ENCODE measurements around the gene VCAM1.

The VCAM1 gene

DNA sequence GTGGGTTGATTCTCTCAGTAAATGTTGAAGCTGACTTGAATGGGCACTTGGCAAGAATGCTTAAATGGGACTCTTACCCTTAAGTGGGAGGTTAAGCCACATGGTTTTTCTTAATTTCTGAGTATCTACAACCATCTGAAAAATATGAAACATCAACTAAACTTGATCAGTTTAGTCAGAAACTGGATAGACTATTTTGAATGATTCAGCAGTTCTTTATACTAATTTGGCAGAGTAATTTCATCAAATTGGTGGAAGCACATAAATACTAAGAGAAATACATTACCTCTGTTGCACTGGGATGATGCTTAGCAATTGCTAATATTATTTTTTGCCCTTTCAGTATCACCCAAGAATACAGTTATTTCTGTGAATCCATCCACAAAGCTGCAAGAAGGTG, 4.7 kb downstream of the VCAM1 start:
- no peak for DNase-seq (ENCODE audit: low spot score)

DNA sequence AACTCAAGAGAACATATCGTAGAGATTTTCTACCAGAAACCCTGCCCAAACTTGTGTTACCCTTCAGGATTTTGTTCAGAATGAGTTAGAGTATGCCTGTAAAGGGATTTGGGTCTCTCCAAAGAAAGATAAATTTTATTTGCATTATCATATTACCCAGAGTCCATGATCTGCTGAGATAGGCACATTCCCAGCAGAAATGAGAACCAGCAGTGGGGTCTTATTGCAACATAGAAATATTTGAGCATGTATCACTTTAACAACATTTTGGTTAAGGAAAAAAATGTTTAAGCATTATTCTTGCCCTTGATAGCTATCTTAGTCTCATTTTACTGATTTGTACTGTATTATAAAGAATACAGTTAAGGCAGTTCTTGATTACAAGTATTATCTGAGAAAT, 10.6 kb downstream of the VCAM1 start:
- DNase-seq (ENCODE audit: low spot score), result no peak

DNA sequence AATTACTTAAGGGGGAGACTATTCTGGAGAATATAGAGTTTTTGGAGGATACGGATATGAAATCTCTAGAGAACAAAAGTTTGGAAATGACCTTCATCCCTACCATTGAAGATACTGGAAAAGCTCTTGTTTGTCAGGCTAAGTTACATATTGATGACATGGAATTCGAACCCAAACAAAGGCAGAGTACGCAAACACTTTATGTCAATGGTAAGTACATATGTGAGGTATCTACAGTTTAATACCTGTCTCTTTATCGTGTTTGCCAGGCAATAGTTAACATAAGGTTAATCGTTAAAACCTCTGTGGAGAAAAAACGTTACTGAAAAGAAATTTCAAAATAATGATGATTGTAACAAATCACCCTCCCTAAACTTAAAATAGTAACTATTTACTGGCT, 11.8 kb downstream of the VCAM1 start:
- DNase-seq (ENCODE audit: low spot score), result no peak

DNA sequence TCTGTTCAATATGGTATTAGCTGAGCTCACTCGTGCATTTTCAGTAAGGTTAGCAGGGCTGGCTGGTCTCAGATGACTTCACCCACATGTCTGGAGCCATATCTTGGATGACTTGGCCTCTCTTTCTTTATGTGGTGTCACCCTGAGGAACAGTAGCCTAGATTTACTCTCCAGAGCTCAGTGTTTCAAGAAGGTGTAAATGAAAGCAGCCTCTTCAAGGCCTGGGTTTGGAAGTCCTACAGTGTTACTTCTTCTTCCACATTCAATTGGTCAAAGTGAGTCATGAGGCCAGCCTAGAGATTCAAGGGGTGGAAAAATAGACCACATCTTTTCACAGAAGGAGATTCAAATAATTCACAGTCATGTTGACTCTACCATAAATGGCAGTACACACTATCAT, 12.2 kb downstream of the VCAM1 start:
- DNase-seq (ENCODE audit: low spot score), result no peak

DNA sequence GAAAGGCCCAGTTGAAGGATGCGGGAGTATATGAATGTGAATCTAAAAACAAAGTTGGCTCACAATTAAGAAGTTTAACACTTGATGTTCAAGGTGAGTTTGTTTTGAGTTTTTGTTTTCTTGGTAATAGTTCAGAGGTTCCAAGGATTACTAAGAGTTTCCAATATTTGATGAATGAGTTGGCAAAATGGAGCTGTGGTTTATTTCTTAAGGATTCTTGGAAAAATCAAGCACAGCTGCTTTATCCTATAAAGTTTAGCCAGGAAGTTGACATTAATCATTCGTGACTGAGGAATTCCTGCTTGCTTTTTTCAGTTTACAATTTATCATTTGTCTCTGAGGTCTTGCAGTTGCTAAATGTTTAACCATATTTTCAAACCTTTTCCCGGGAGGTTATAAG, 15.1 kb downstream of the VCAM1 start:
- no peak for DNase-seq (ENCODE audit: low spot score)

DNA sequence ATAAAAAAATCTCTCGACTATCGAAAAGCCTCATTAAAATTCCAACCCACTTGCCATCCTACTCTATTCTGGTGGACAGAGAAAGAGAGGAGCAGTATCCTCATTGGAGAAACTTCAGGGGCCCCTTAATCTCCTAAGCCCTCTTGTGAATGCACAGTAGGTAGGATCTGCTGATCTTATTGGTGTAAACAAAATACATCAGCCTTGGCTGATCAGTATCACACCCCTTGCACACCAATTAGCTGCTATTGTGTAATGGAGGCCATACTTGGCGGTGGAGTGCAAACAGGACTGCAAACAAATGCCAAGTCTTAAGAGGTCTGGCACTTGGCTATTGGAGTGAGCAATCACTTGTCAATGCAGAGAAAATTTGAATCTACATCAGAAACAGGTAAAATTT, 15.7 kb downstream of the VCAM1 start:
- DNase-seq (ENCODE audit: low spot score), result no peak

DNA sequence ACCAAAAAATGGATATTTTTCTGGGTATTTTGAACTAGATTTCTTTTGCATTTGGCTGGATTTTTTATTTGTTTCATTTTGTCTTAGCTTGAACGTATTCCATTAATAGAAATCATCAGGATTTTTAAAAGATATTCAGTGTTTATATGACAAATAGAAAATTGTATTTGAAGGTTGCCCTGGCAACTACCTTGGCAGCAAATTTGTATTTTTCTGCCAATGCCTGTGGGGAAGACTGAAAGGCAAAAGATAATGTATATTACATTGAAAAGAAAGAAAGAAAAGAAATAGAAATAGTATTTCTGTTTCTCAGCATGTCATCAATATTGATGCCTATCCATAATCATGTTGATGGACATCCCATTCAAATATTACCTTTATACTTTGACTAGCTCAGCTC, 16.8 kb downstream of the VCAM1 start:
- DNase-seq (ENCODE audit: low spot score), result no peak

DNA sequence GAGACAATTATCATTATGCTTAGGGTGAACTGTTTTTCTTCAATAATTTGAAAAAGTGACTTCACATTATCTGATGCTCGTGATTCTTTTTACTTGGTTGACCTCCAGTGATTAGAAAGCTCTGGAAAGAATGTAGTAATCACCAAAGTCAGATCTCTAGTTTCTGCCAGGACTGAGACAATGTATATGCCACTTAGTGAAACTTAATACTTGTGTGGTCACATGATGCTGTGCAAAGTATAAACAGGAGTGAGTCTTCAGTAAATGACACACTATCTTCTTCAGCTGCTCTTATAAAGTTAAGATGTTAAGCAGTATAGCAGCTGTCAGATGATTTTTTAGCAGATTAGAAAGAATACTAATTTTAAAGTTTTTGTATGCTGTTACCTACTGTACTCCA, 17.2 kb downstream of the VCAM1 start:
- DNase-seq (ENCODE audit: low spot score), result no peak

DNA sequence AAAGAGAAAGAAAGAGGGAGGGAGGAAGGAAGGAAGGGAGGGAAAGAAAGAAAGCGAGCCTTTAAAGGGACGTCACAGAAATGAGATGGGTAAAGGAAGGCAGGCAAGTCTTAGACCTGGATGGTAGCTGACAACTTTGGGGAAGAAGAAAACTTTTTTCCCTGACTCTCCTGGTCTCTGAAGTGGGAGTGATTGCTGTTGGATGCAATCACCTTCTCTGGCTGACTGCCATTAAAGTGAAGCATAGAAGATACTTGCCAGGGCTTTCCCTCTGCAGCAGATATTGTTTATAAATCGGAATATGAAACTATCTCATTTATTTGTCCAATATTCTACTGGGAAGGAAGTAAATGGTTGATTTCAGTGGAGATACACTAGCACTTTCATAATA, 27.0 kb downstream of the VCAM1 start:
- no peak for DNase-seq (ENCODE audit: low spot score)

DNA sequence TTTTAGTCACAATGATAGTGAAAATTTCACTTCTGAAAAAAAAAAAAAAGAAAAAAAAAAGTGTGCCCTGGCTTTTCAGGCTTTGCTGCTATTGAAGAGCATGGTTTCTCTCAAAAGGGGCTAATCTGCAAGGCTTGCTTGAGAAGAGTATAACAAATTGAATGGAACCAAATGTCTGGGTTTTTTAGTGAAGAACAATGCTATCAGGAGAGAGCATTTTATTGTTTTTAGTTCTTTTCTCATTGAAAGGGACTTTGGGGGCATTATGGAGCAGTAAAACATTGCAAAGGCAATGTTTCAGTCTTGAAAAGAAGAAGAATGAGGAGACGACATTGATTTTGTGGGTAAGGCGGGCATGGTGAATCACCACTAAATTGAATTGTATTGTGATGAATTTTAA, 28.2 kb downstream of the VCAM1 start:
- no peak for DNase-seq (ENCODE audit: low spot score)

DNA sequence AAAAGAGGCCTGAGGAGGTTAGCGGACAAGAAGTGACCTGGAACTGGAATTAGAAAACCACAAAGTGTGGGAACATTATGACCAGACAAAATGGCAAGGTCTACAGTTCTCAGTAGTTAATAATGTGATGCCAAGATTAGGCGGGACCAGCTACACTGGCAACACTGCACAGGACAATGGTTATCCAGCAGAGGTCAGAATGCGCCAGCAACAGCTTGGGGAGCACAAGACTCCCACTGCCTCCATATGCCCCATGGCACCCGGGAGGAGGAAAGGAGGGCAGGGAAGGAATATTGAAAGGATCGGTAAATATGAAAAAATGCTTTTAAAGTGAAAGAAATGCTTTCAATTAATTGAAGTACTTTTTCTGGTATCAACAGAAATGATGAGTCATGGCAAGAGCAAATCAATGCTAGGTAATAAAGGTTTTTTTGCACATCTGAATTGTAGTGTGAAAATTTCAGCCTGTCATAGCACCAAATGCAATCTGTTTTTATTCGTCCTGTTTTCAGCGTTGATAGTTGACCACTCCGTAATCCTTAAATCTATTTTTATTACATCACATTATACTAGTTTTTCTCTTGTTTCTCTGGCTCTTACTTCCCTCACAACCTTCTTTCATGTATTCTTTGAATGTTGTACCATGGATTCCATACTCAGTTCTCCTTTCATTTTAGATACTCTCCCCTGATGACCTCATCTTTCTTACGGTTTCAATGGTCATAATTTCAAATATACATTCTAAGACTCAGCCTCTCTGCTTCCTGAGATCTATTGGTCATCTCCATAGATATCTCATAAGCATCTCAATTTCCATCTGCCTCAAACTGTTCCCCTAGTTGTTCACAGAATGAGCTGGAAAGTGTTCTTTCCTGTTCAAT, 30.7 kb downstream of the VCAM1 start:
- no peak for DNase-seq (ENCODE audit: low spot score)

DNA sequence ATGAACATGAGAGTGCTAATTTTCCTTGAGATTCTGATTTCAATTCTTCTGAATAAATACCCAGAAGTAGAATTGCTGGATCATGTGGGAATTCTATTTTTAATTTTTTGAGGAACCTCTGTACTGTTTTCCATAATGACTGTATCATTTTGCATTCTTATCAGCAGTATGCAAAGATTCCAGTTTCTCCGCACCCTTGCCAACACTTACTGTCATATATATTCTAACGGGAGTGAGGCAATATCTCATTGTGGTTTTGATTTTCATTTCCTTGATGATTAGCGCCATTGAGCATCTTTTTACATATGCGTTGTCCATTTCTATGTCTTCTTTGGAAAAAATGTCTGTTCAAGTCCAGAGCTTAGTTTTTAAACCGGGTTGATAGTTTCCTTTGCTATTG, 33.2 kb downstream of the VCAM1 start:
- no peak for DNase-seq (ENCODE audit: low spot score)

DNA sequence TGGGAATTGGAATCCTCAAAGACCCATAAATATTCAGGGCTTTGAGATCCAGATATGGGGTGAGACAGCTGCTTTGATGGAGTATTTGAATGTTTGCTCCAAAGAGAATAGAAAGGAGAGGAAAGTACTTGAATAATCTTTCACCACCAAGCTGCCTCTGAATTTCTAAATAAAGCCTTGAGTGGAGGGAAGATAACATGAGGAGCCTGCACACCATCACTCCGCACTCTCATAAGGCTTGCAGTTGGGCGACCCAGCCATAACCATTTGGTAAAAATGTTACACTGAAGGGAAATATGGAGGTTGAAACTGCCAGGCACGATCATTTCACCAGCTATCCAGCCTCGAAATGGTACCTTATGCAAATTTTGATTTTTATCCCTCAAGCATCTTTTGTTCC, 38.4 kb downstream of the VCAM1 start:
- no peak for DNase-seq (ENCODE audit: low spot score)

DNA sequence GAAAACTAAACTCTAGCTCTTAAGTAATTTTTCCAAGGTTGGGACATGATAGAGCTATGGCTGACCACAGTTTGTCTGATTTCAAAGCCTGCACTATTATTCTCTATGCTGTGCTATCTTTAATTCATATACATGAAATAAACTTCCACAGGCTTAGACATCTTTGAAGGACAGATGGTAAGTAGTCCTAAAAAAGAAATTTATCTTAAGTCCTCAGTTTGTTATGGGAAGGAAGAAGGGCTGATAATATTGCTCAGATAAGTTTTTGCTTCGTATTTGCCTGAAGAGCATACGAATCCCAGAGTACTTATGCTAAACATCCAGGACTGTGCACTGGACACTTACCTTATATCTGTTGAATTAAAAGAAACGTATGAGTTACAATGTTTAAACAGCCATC, 39.6 kb downstream of the VCAM1 start:
- no peak for DNase-seq (ENCODE audit: low spot score)

DNA sequence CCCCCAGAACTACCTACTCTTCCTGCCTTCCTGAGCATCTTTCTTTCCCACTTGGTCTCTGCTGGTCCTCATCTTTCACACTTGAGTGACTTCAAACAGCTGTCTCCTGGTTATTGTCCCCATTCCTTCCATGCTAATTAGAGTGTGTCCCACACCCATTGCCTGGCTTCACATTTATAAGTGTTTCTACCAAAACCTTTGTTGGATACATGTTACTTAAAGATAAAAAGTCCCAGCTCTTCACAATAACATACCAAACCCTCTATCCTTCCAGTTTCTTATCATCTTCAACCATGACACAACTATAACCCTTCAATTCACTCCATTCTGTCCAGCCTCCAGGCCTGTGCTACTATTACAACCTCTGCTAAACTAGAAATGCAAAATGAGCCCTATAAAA, 41.0 kb downstream of the VCAM1 start:
- no peak for DNase-seq (ENCODE audit: low spot score)

DNA sequence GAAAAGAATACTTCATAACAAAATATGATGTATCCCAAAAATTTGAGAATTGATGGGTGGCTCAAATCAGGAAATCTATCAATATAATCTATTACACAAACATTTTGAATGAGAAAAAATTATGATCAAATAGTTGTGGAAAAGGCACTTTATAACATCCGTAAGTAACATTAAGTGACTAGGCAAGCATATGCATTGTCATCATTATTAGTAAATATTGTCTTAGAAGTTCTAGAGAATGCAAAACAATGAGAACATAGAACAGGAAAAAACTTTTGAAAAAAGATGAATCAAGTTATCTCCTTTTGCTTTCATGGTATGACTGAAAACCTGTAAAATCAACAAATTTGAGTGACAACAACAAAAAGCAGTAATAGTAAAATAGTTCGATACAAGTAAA, 42.9 kb downstream of the VCAM1 start:
- DNase-seq (ENCODE audit: low spot score), result no peak

DNA sequence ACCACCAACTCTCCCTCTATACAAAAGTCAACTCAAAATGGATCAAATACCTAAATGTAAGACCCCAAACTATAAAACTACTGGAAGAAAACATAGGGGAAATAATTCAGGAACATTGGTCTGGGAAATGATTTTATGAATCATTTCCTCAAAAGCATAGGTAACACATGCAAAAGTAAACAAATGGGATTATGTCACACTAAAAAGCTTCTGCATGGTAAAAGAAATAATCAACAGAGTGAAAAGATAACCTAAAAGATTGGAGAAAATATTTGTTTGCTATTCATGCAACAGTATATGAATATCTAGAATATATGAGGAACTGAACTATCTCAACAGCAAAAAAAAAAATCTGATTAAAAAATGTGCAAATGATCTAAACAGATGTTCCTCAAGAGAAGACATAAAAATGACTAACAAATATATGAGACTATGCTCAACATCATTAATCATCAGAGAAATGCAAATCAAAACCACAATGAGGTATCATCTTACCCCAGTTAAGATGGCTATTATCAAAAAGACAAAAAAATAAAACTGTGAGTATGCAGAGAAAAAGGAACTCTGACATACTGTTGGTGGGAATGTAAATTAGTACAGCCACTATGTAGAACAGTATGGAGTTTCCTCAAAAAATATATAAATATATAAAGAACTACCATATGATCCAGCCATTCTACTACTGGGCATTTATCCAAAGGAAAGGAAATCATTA, 47.8 kb downstream of the VCAM1 start:
- no peak for DNase-seq (ENCODE audit: low spot score)

DNA sequence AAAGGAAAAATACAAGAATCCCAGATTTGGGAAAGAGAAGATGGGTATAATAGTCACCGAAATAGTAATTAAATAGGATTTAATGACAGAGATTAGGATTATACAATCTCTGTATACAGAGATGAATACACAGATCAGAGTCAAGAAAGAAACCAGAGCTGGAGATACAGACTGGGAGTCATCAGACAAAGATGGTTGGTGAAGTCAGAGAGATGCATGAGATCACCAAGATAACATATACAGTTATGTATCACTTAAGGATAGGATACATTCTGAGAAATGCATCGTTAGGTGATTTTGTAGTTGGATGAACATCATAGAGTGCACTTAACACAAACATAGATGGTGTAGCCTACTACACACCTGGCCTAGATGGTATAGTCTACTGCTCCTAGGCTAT, 49.8 kb downstream of the VCAM1 start:
- no peak for DNase-seq (ENCODE audit: low spot score)

DNA sequence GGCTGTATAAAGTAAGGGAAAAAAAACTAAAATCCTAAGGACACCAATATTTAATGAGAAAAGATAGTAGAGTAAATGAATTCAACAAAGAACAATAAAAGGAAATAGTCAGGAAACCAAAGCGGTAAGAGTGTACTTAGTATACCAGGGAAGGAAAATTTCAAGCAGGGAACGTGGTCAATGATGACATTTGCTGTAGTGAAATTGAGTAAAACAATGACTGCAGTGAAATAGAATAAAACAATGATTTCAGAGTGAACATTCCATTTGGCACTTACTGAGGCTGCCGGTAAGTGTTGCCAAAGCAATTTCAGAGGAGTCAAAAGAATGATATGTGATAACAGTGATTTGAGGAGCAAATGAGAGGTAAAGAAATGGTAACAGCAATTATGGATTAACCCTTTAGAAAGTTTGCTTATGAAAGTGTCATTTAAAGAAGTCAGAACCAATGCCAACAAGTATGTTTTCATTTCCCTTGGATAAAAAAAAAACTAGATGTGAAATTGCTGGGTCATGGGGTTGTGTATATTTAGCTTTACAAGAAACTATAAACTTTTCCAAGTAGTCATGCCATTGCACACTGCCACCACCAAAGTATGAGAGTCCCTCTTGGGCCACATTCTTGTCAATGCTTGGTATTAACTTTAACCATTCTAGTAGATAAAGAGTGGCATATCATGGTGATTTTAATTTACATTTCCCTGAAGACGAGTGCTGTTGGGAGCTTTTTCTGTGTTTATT, 50.5 kb downstream of the VCAM1 start:
- no peak for DNase-seq (ENCODE audit: low spot score)

DNA sequence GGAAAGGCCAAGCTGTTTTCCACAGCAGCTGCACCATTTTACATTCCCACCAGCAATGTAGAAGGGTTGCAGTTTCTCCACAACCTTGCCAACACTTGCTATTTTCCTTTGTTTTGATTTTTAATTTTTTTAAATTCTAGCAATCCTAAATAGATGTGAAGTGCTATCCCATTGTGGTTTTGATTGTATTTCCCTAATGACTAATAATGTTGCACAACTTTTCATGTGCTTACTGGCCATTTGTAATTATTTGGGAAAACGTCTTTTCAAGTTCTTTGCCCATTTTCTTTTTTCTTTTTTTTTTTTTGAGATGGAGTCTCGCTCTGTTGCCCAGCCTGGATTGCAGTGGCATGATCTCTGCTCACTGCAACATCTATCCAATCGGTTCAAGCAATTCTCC, 53.9 kb downstream of the VCAM1 start:
- no peak for DNase-seq (ENCODE audit: low spot score)

DNA sequence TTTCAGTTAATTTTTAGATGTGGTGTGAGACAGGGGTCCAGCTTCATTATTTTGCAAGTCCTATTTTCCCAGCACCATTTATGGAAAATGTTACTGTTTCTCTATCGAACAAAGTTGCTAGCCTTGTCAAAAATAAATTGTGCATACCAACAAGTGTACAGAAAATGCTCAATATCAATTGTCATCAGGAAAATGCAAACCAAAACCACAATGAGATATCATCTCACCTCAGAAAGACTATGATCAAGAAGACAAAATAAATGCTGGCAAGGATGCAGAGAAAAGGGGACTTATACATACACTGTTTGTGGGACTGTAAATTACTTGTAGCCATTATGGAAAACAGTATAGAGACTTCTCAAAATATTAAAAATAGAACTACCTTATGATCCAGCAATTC, 54.8 kb downstream of the VCAM1 start:
- no peak for DNase-seq (ENCODE audit: low spot score)

DNA sequence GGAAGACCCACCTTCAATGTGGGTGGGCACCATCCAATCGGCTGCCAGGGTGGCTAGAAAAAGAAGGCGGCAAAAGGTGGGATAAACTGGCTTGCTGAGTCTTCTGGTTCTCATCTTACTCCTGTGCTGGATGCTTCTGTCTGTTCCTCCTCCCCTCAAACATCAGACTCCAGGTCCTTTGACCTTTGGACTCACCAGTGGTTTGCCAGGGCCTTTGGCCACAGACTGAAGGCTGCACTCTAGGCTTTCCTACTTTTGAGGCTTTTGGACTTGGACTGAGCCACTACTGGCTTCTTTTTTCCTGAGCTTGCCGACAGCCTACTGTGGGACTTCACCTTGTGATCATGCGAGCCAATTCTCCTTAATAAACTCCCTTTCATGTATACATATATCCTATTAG, 55.9 kb downstream of the VCAM1 start:
- no peak for DNase-seq (ENCODE audit: low spot score)

DNA sequence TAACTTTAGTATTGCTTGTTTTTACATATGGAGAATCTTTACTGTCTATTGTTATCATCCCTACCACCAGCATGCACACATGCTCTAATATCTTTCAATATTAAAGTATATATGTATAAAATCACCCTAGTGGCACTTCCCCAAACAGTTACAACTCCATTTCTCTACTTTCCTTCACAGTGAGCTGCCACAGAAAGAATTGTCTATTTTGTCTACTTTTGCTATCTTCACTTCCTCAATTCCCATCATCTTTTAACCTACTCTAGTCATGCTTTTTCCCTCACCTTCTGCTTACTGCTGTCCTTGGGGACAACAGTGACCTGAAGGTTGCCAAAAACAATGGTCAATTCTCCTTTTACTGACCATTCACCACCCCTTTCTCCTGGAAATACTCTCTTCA, 59.2 kb downstream of the VCAM1 start:
- no peak for DNase-seq (ENCODE audit: low spot score)
